HepG2 (cell line): ENCODE measurements around the gene DNAJC12. TPM values are rescaled to one million over a fixed set of nuclear protein-coding genes. Genes with fewer than 3 reads are reported as not detected.

Source experiments
- DR1 ChIP-seq: sonication (generic); formaldehyde crosslinking; IDR thresholded peaks from 2 replicates; pipeline ENCODE4 v1.8.0; 2021; ENCODE audit warnings: mild to moderate bottlenecking, missing genetic modification reagents, inconsistent platforms
- FOXA1 ChIP-seq, 2 experiments: fragments of 450-650 bp in 1 of 2; sonication (generic) in 1 of 2; formaldehyde crosslinking in 1 of 2; IDR thresholded peaks; 2 replicates each; pipeline versions ENCODE4 v1.4.0 to v1.6.1; 2016 to 2020; ENCODE audit warnings: missing genetic modification reagents in 1 of 2
- HMG20A ChIP-seq: IDR thresholded peaks from 2 replicates; pipeline ENCODE4 v1.6.1; 2016; ENCODE audit warnings: borderline replicate concordance
- SMARCE1 ChIP-seq: fragments of 450-650 bp; IDR thresholded peaks from 2 replicates; pipeline ENCODE4 v1.6.1; 2017; ENCODE audit warnings: borderline replicate concordance
- SP140L ChIP-seq: sonication (generic); formaldehyde crosslinking; IDR thresholded peaks from 2 replicates; pipeline ENCODE4 v1.4.0; 2020; ENCODE audit warnings: missing genetic modification reagents, borderline replicate concordance
- SP5 ChIP-seq: IDR thresholded peaks from 2 replicates; pipeline ENCODE4 v1.6.1; 2016; ENCODE audit warnings: low read depth, borderline replicate concordance
- ZFX ChIP-seq: sonication (generic); formaldehyde crosslinking; IDR thresholded peaks from 2 replicates; pipeline ENCODE4 v1.4.0; 2020; ENCODE audit warnings: mild to moderate bottlenecking, low read depth, missing genetic modification reagents, moderate library complexity
- ZNF20 ChIP-seq: sonication (generic); formaldehyde crosslinking; IDR thresholded peaks from 2 replicates; pipeline ENCODE4 v1.4.0; 2020; ENCODE audit warnings: mild to moderate bottlenecking, moderate library complexity, missing genetic modification reagents
- ZNF780A ChIP-seq: sonication (generic); formaldehyde crosslinking; IDR thresholded peaks from 2 replicates; pipeline ENCODE4 v1.8.0; 2022; ENCODE audit warnings: mild to moderate bottlenecking, missing genetic modification reagents, moderate library complexity
- ZNF878 ChIP-seq: sonication (generic); formaldehyde crosslinking; IDR thresholded peaks from 2 replicates; pipeline ENCODE4 v1.8.1; 2023; ENCODE audit warnings: mild to moderate bottlenecking, missing genetic modification reagents, moderate library complexity
- polyA plus RNA-seq, 8 experiments: library from polyadenylated mRNA; depleted of rRNA in 3 of 8; stranded (reverse) in 7 of 8; unstranded in 1 of 8; fragments of >200 nt; fragmentation: Illumina TruSeq in 4 of 8; extraction: Trizol in 4 of 8; gene quantifications; 2 replicates each; pipeline versions ENCODE4 v1.2.1 to v1.2.3, GENCODE V29; 2011 to 2016; ENCODE audit warnings: low read depth in 4 of 8, missing spikeins in 1 of 8, mixed read lengths in 1 of 8; ENCODE audit not compliant: insufficient read depth in 1 of 8
- total RNA-seq, 5 experiments: library from RNA; depleted of rRNA; stranded (reverse); fragments of >200 nt; fragmentation: Illumina TruSeq; extraction: Trizol; gene quantifications; 2 replicates each; pipeline ENCODE4 v1.2.3, GENCODE V29; 2016; ENCODE audit warnings: low read depth in 1 of 5
- TF ChIP-seq, protein P1 (sequence below): sonication (generic); formaldehyde crosslinking; IDR thresholded peaks from 2 replicates; pipeline ENCODE4 v1.5.1; 2020; ENCODE audit warnings: mild to moderate bottlenecking, missing genetic modification reagents, borderline replicate concordance
- TF ChIP-seq, protein P2 (sequence below): IDR thresholded peaks from 2 replicates; pipeline ENCODE4 v1.6.1; 2016; ENCODE audit warnings: control low read depth
- TF ChIP-seq, protein P3 (sequence below), 2 experiments: sonication (generic) in 1 of 2; formaldehyde crosslinking in 1 of 2; IDR thresholded peaks; 2 replicates each; pipeline versions ENCODE4 v1.4.0 to v1.6.1; 2018 to 2020; ENCODE audit warnings: missing genetic modification reagents in 2 of 2, borderline replicate concordance in 1 of 2, low read depth in 1 of 2, mild to moderate bottlenecking in 1 of 2, missing biosample characterization in 1 of 2
- TF ChIP-seq, protein P4 (sequence below): sonication (generic); formaldehyde crosslinking; IDR thresholded peaks from 2 replicates; pipeline ENCODE4 v1.4.0; 2020; ENCODE audit warnings: mild to moderate bottlenecking, missing genetic modification reagents
- TF ChIP-seq, protein P5 (sequence below): sonication (generic); formaldehyde crosslinking; IDR thresholded peaks from 2 replicates; pipeline ENCODE4 v1.5.1; 2020; ENCODE audit warnings: mild to moderate bottlenecking, missing genetic modification reagents

DNAJC12 gene
- total and polyA plus RNA-seq, 2 of the 13 experiments (the other 11 are each of a cell fraction or from before 2014, with no cell fraction given) = 11.6 to 43.9 TPM

DNA sequence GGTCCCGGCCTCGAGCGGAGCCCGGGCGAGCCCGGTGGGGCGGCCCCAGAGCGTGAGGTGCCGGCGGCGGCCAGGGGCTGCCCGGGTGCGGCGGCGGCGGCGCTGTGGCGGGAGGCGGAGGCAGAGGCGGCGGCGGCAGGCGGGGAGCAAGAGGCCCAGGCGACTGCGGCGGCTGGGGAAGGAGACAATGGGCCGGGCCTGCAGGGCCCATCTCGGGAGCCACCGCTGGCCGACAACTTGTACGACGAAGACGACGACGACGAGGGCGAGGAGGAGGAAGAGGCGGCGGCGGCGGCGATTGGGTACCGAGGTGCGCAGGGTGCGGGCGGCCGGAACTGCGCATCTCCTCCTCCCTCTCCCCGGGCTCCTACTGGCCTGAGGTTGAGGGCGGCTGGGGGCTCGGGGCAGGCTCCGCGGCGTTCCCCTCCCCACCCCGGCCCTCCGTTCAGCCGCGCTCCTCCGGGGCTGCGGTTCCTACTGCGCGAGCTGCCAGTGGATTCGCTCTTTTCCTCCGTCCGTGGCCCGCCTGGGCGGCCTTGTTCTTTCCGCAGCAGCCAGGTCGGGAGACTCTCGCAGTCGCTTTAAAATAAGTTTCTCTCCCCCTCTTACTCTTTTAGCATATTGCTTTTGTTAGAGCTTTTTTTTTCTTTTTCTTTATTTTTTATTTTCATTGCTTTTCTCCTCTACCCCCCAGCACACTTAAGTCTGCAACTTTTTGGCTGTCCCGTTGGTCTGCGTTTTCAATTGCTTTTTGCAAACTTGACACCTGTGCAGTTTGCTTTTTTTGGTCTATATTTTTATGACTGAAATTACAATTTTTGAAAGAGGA lies 47.1 kb upstream of the DNAJC12 start (continued):
- TF ChIP-seq SP5 (CRISPR knock-in tag) = no peak
- TF ChIP-seq, protein P1, sequence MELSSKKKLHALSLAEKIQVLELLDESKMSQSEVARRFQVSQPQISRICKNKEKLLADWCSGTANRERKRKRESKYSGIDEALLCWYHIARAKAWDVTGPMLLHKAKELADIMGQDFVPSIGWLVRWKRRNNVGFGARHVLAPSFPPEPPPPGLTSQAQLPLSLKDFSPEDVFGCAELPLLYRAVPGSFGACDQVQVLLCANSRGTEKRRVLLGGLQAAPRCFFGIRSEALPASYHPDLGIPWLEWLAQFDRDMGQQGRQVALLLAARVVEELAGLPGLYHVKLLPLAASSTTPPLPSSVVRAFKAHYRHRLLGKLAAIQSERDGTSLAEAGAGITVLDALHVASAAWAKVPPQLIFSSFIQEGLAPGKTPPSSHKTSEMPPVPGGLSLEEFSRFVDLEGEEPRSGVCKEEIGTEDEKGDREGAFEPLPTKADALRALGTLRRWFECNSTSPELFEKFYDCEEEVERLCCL (CRISPR knock-in tag) = no peak
- no peak for TF ChIP-seq FOXA1 (IDR thresholded peaks at IDR 0.05)
- TF ChIP-seq FOXA1 (CRISPR knock-in tag; IDR thresholded peaks at IDR 0.05) = no peak
- no peak for TF ChIP-seq DR1 (CRISPR knock-in tag)
- no peak for TF ChIP-seq ZNF780A (CRISPR knock-in tag)
- TF ChIP-seq SP140L (CRISPR knock-in tag) = no peak
- TF ChIP-seq ZFX (CRISPR knock-in tag) = peak; percentile 73
- TF ChIP-seq, protein P2, sequence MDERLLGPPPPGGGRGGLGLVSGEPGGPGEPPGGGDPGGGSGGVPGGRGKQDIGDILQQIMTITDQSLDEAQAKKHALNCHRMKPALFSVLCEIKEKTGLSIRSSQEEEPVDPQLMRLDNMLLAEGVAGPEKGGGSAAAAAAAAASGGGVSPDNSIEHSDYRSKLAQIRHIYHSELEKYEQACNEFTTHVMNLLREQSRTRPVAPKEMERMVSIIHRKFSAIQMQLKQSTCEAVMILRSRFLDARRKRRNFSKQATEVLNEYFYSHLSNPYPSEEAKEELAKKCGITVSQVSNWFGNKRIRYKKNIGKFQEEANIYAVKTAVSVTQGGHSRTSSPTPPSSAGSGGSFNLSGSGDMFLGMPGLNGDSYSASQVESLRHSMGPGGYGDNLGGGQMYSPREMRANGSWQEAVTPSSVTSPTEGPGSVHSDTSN (CRISPR knock-in tag) = no peak
- TF ChIP-seq, protein P3, sequence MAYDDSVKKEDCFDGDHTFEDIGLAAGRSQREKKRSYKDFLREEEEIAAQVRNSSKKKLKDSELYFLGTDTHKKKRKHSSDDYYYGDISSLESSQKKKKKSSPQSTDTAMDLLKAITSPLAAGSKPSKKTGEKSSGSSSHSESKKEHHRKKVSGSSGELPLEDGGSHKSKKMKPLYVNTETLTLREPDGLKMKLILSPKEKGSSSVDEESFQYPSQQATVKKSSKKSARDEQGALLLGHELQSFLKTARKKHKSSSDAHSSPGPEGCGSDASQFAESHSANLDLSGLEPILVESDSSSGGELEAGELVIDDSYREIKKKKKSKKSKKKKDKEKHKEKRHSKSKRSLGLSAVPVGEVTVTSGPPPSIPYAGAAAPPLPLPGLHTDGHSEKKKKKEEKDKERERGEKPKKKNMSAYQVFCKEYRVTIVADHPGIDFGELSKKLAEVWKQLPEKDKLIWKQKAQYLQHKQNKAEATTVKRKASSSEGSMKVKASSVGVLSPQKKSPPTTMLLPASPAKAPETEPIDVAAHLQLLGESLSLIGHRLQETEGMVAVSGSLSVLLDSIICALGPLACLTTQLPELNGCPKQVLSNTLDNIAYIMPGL (CRISPR knock-in tag; IDR thresholded peaks at IDR 0.05; ENCODE audit: borderline replicate concordance in 1 of 2, low read depth in 1 of 2) = peak in 1 of 2 experiments; percentile 29; a peak in 1 of 4 replicates
- no peak for TF ChIP-seq ZNF878
- TF ChIP-seq, protein P4, sequence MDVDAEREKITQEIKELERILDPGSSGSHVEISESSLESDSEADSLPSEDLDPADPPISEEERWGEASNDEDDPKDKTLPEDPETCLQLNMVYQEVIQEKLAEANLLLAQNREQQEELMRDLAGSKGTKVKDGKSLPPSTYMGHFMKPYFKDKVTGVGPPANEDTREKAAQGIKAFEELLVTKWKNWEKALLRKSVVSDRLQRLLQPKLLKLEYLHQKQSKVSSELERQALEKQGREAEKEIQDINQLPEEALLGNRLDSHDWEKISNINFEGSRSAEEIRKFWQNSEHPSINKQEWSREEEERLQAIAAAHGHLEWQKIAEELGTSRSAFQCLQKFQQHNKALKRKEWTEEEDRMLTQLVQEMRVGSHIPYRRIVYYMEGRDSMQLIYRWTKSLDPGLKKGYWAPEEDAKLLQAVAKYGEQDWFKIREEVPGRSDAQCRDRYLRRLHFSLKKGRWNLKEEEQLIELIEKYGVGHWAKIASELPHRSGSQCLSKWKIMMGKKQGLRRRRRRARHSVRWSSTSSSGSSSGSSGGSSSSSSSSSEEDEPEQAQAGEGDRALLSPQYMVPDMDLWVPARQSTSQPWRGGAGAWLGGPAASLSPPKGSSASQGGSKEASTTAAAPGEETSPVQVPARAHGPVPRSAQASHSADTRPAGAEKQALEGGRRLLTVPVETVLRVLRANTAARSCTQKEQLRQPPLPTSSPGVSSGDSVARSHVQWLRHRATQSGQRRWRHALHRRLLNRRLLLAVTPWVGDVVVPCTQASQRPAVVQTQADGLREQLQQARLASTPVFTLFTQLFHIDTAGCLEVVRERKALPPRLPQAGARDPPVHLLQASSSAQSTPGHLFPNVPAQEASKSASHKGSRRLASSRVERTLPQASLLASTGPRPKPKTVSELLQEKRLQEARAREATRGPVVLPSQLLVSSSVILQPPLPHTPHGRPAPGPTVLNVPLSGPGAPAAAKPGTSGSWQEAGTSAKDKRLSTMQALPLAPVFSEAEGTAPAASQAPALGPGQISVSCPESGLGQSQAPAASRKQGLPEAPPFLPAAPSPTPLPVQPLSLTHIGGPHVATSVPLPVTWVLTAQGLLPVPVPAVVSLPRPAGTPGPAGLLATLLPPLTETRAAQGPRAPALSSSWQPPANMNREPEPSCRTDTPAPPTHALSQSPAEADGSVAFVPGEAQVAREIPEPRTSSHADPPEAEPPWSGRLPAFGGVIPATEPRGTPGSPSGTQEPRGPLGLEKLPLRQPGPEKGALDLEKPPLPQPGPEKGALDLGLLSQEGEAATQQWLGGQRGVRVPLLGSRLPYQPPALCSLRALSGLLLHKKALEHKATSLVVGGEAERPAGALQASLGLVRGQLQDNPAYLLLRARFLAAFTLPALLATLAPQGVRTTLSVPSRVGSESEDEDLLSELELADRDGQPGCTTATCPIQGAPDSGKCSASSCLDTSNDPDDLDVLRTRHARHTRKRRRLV (CRISPR knock-in tag) = no peak
- TF ChIP-seq ZNF20 (CRISPR knock-in tag) = no peak
- no peak for TF ChIP-seq SMARCE1
- TF ChIP-seq, protein P5, sequence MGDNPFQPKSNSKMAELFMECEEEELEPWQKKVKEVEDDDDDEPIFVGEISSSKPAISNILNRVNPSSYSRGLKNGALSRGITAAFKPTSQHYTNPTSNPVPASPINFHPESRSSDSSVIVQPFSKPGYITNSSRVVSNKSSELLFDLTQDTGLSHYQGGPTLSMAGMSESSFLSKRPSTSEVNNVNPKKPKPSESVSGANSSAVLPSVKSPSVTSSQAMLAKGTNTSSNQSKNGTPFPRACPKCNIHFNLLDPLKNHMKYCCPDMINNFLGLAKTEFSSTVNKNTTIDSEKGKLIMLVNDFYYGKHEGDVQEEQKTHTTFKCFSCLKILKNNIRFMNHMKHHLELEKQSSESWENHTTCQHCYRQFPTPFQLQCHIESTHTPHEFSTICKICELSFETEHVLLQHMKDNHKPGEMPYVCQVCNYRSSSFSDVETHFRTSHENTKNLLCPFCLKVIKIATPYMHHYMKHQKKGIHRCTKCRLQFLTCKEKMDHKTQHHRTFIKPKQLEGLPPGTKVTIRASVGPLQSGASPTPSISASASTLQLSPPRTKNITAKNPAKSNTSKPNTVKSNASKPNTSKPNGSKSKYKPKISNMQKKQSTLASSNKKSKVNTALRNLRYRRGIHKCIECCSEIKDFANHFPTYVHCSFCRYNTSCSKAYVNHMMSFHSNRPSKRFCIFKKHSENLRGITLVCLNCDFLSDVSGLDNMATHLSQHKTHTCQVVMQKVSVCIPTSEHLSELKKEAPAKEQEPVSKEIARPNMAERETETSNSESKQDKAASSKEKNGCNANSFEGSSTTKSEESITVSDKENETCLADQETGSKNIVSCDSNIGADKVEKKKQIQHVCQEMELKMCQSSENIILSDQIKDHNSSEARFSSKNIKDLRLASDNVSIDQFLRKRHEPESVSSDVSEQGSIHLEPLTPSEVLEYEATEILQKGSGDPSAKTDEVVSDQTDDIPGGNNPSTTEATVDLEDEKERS = no peak
- TF ChIP-seq HMG20A (CRISPR knock-in tag) = no peak
